Measurements from ENCODE around the gene SPOUT1.
A peak's percentile ranks its signal among the peaks of the same experiment; 100 is the strongest.

The SPOUT1 gene

DNA sequence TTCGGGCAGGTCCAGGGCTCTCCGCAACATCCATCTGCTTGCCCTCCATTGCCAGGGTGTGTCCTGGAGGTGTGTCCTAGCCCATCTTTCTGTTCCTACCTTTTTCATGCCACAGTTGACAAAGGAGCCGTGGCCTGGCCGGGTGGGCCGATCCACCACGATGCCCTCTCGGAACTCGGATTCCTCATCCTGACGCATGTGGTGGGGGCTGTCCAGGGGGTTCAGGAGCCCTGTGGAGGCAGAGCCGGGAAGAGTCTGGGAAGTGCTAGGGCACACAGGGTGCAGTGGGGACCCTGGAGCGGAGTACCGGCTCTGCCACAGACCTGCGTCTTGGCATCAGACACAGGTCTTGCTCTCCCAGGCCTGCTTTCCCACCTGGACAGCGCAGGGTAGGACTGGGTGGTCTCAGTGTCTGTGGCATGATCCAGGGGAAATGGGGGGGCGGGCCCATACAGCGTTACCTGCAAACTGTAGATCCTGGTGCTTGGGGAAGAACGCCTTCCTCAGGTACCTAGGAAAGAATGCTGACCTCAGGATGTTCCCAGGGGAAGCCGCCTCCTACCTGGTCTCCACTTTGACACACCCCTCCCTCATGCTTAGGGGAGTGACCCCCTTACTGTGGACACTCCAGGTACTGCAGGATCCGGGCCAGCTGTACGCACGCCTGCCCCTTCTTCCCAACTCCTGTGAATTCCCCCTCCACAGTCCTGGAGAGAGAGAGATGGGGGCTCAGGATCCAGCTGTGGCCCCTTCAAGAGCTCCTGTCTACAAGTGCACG is 3.5 kb downstream of the SPOUT1 start:
- H3K9me3 ChIP-seq (ENCODE audit: insufficient read depth, low read length, severe bottlenecking): no peaks in the 10 kb centered on the region
- no peak overlapping the region for H3K4me3 ChIP-seq (ENCODE audit: low read depth in 1 of 2, low read length in 2 of 2)
- peaks cover 23% of the 10 kb centered on the region for H3K79me2 ChIP-seq (ENCODE audit: insufficient read depth, low read length)
- H3K27ac ChIP-seq (ENCODE audit: low read length): no peak overlapping the region
- ATAC-seq (ENCODE audit: insufficient read depth, low read depth) (no peak), DNase-seq (no peak)
- no peak overlapping the region for H2AFZ ChIP-seq (ENCODE audit: low read depth, low read length)
- peaks cover 75% of the 10 kb centered on the region for H3K36me3 ChIP-seq (ENCODE audit: insufficient read depth, low read length)
- TF ChIP-seq, protein P1, sequence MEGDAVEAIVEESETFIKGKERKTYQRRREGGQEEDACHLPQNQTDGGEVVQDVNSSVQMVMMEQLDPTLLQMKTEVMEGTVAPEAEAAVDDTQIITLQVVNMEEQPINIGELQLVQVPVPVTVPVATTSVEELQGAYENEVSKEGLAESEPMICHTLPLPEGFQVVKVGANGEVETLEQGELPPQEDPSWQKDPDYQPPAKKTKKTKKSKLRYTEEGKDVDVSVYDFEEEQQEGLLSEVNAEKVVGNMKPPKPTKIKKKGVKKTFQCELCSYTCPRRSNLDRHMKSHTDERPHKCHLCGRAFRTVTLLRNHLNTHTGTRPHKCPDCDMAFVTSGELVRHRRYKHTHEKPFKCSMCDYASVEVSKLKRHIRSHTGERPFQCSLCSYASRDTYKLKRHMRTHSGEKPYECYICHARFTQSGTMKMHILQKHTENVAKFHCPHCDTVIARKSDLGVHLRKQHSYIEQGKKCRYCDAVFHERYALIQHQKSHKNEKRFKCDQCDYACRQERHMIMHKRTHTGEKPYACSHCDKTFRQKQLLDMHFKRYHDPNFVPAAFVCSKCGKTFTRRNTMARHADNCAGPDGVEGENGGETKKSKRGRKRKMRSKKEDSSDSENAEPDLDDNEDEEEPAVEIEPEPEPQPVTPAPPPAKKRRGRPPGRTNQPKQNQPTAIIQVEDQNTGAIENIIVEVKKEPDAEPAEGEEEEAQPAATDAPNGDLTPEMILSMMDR (IDR thresholded peaks at IDR 0.05; ENCODE audit: borderline replicate concordance, extremely low read depth, low read length, poor library complexity, severe bottlenecking): peak; percentile 10
- TF ChIP-seq EZH2 (IDR thresholded peaks at IDR 0.05; ENCODE audit: borderline replicate concordance, low read depth, low read length, severe bottlenecking): no peak
- no peak overlapping the region for H3K4me2 ChIP-seq (ENCODE audit: insufficient read depth, low read length)
- H3K9ac ChIP-seq (ENCODE audit: low read depth, low read length): no peak overlapping the region
- no peaks in the 10 kb centered on the region for H3K27me3 ChIP-seq (ENCODE audit: insufficient read depth, low read length, poor library complexity)
- H4K20me1 ChIP-seq (ENCODE audit: insufficient read depth, low read length): no peaks in the 10 kb centered on the region
- H3K4me1 ChIP-seq (ENCODE audit: insufficient read depth, low read length): peaks cover 30% of the 10 kb centered on the region

DNA sequence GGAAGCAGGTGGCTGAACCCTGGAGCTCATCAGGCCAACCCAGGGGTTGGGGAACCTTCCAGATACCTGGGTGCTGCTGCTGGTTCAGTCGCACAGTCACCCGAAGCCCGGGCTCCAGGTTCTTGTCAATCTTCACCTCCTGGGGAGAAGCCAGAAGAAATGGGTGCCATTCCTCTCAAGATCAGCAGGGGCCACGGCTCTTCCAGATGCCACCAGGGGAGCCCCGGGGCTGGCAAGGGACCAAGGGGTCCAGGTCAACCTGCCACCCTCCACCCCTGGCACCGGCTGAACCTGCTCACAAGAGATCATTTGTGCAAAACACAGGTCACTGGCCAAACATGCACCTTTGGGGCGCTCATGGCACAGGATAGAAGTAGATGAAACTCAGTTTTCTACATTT is 4.7 kb downstream of the SPOUT1 start:
- Histone ChIP-seq H2AFZ (ENCODE audit: low read depth, low read length) (no peak overlapping the region), H3K27me3 (ENCODE audit: insufficient read depth, low read length, poor library complexity) (no peaks in the 10 kb centered on the region), H3K4me3 (ENCODE audit: low read depth in 1 of 2, low read length in 2 of 2) (no peak overlapping the region), H3K9ac (ENCODE audit: low read depth, low read length) (no peak overlapping the region), H3K9me3 (ENCODE audit: insufficient read depth, low read length, severe bottlenecking) (no peaks in the 10 kb centered on the region), H3K79me2 (ENCODE audit: insufficient read depth, low read length) (peaks cover 23% of the 10 kb centered on the region), H3K4me1 (ENCODE audit: insufficient read depth, low read length) (peaks cover 31% of the 10 kb centered on the region), H4K20me1 (ENCODE audit: insufficient read depth, low read length) (peaks cover 2% of the 10 kb centered on the region; the same call in 1 of the 2 replicates), H3K4me2 (ENCODE audit: insufficient read depth, low read length) (no peak overlapping the region), H3K27ac (ENCODE audit: low read length) (no peak overlapping the region), H3K36me3 (ENCODE audit: insufficient read depth, low read length) (peaks cover 79% of the 10 kb centered on the region)
- no peak for ATAC-seq (ENCODE audit: insufficient read depth, low read depth)
- no peak for TF ChIP-seq EZH2 (IDR thresholded peaks at IDR 0.05; ENCODE audit: borderline replicate concordance, low read depth, low read length, severe bottlenecking)
- TF ChIP-seq, protein P1 (IDR thresholded peaks at IDR 0.05; ENCODE audit: borderline replicate concordance, extremely low read depth, low read length, poor library complexity, severe bottlenecking): no peak
- no peak for DNase-seq

DNA sequence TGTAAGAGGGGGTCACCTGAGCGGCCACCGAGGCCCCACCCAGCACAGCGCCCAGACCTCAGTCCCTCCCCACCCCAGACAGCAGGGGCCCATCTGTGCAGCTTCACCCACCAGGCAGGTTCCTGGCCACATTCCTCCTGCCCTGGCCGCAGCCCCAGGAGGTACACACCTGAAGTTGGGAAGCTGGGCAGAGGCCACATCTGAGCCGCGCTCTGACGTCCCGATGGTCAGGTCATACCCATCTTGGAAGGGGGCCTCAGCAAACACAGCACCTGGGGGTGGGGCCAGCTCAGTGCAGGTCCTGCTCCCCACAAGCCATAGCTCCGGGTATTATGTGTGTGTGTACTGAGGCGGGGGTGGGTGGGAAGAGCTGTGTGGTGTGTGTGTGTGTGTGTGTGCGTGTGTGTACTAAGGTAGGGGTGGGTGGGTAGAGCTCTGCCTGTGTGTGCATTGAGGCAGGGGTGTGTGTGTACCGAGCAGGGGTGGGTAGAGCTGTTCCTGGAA is 5.6 kb downstream of the SPOUT1 start:
- peaks cover 79% of the 10 kb centered on the region for H3K36me3 ChIP-seq (ENCODE audit: insufficient read depth, low read length)
- H3K9me3 ChIP-seq (ENCODE audit: insufficient read depth, low read length, severe bottlenecking): no peaks in the 10 kb centered on the region
- no peak overlapping the region for H3K4me2 ChIP-seq (ENCODE audit: insufficient read depth, low read length)
- H4K20me1 ChIP-seq (ENCODE audit: insufficient read depth, low read length): peaks cover 6% of the 10 kb centered on the region; the same call in 1 of the 2 replicates
- no peak for DNase-seq
- no peak overlapping the region for H3K9ac ChIP-seq (ENCODE audit: low read depth, low read length)
- H3K79me2 ChIP-seq (ENCODE audit: insufficient read depth, low read length): peaks cover 21% of the 10 kb centered on the region
- no peak overlapping the region for H2AFZ ChIP-seq (ENCODE audit: low read depth, low read length)
- TF ChIP-seq, protein P1 (IDR thresholded peaks at IDR 0.05; ENCODE audit: borderline replicate concordance, extremely low read depth, low read length, poor library complexity, severe bottlenecking): no peak
- TF ChIP-seq EZH2 (IDR thresholded peaks at IDR 0.05; ENCODE audit: borderline replicate concordance, low read depth, low read length, severe bottlenecking): no peak
- no peak overlapping the region for H3K4me3 ChIP-seq (ENCODE audit: low read depth in 1 of 2, low read length in 2 of 2)
- H3K27me3 ChIP-seq (ENCODE audit: insufficient read depth, low read length, poor library complexity): no peaks in the 10 kb centered on the region
- no peak for ATAC-seq (ENCODE audit: insufficient read depth, low read depth)
- peaks cover 37% of the 10 kb centered on the region for H3K4me1 ChIP-seq (ENCODE audit: insufficient read depth, low read length)
- no peak overlapping the region for H3K27ac ChIP-seq (ENCODE audit: low read length)

Measured in DND-41 (cell line).